RPMI8226 (cell line): ENCODE results near the gene NKPD1.

ENCODE experiments used
- DNase-seq: peaks from one replicate; pipeline ENCODE4 v3.0.0-alpha.2; 2015

The NKPD1 gene

GRCh38 chr19:45160870-45161737 is at the start of gene NKPD1:
Gene NKPD1, minus strand, starts transcription at chr19:45160982. Its CDS starts 832 bp downstream, at chr19:45160150.
- no peak for DNase-seq

GRCh38 chr19:45206328-45206727 is 45.5 kb upstream of the NKPD1 start:
- no peak for DNase-seq

- no peak for DNase-seq
Observed at GRCh38 chr19:45205810-45206209, 45.0 kb upstream of the NKPD1 start.

- DNase-seq, result no peak
Observed at GRCh38 chr19:45202637-45203036, 41.9 kb upstream of the NKPD1 start.

GRCh38 chr19:45200568-45200967 is 39.8 kb upstream of the NKPD1 start:
- peak; percentile 42 for DNase-seq

- DNase-seq, result no peak
Observed at GRCh38 chr19:45195764-45196163, 35.0 kb upstream of the NKPD1 start.

GRCh38 chr19:45191375-45191774 is 30.6 kb upstream of the NKPD1 start:
- no peak for DNase-seq

GRCh38 chr19:45189971-45190370 is 29.2 kb upstream of the NKPD1 start:
- DNase-seq, result no peak

GRCh38 chr19:45187421-45188100 is 26.8 kb upstream of the NKPD1 start:
- DNase-seq, result peak; percentile 44

GRCh38 chr19:45186509-45187334 is 25.9 kb upstream of the NKPD1 start:
- no peak for DNase-seq

GRCh38 chr19:45184115-45184514 is 23.3 kb upstream of the NKPD1 start:
- no peak for DNase-seq

GRCh38 chr19:45182758-45183157 is 22.0 kb upstream of the NKPD1 start:
- no peak for DNase-seq

- DNase-seq, result no peak
Observed at GRCh38 chr19:45180936-45181335, 20.2 kb upstream of the NKPD1 start.

- no peak for DNase-seq
Observed at GRCh38 chr19:45179892-45180370, 19.1 kb upstream of the NKPD1 start.

GRCh38 chr19:45179072-45179891 is 18.5 kb upstream of the NKPD1 start:
- DNase-seq, result peak; percentile 60

- peak; percentile 98 for DNase-seq
Observed at GRCh38 chr19:45178262-45179071, 17.7 kb upstream of the NKPD1 start, which contains the start of gene BLOC1S3. Gene BLOC1S3, plus strand, starts transcription at chr19:45178784. Its CDS starts 513 bp downstream, at chr19:45179297.

- DNase-seq, result no peak
Observed at GRCh38 chr19:45177817-45178261, 17.1 kb upstream of the NKPD1 start, which contains the start of gene TRAPPC6A. Gene TRAPPC6A, minus strand, starts transcription at chr19:45178237. Its CDS starts 19 bp downstream, at chr19:45178218.

- no peak for DNase-seq
Observed at GRCh38 chr19:45175515-45176345, 14.9 kb upstream of the NKPD1 start.

GRCh38 chr19:45173816-45174215 is 13.0 kb upstream of the NKPD1 start:
- no peak for DNase-seq

- DNase-seq, result no peak
Observed at GRCh38 chr19:45172611-45173208, 11.9 kb upstream of the NKPD1 start.
